T-helper 17 cell (primary cell): ENCODE data around the gene NPFF. TPM values are rescaled to one million over a fixed set of nuclear protein-coding genes. Genes with fewer than 3 reads are reported as not detected.
"Not testable (repeated sequence)": the region's sequence is repeated elsewhere in the genome, so short reads cannot be mapped to it uniquely, and the experiment has no call there.

ENCODE experiments used
- ATAC-seq: fragments of 150-1000 bp; cut with Tn5 transposase; 2 replicates; pipeline ENCODE4 v1.10.0; 2021; ENCODE audit warnings: mild to moderate bottlenecking, moderate library complexity
- DNase-seq, 3 donors: peaks; one replicate each; pipeline versions ENCODE4 v3.0.0 to v3.0.0-alpha.2; 2020 to 2021
- H3K9me3 ChIP-seq: one replicate; pipeline ENCODE4 v1.7.0; 2013; ENCODE audit warnings: low read length, mild to moderate bottlenecking; ENCODE audit not compliant: control insufficient read depth, poor library complexity, severe bottlenecking
- H3K27ac Mint-ChIP-seq: one replicate; pipeline ENCODE4 v1.8.0; 2022; ENCODE audit warnings: mild to moderate bottlenecking, moderate library complexity, mixed read lengths
- H3K27me3 Mint-ChIP-seq: one replicate; pipeline ENCODE4 v1.8.0; 2022; ENCODE audit warnings: mixed read lengths
- H3K36me3 Mint-ChIP-seq: one replicate; pipeline ENCODE4 v1.8.0; 2022; ENCODE audit warnings: low read depth, mixed read lengths
- H3K4me1 Mint-ChIP-seq: one replicate; pipeline ENCODE4 v1.8.0; 2022; ENCODE audit warnings: mild to moderate bottlenecking, mixed read lengths
- H3K4me3 Mint-ChIP-seq: one replicate; pipeline ENCODE4 v1.8.0; 2022; ENCODE audit warnings: mild to moderate bottlenecking, moderate library complexity, mixed read lengths
- total RNA-seq, 4 donors: library from RNA in 2 of 4; stranded (reverse) in 2 of 4; gene quantifications; one replicate each; pipeline ENCODE4 v1.2.3 and lab custom pipeline; 2022 to 2026

The NPFF gene
- total RNA-seq, 2 donors from 2014 or later = not detected

DNA sequence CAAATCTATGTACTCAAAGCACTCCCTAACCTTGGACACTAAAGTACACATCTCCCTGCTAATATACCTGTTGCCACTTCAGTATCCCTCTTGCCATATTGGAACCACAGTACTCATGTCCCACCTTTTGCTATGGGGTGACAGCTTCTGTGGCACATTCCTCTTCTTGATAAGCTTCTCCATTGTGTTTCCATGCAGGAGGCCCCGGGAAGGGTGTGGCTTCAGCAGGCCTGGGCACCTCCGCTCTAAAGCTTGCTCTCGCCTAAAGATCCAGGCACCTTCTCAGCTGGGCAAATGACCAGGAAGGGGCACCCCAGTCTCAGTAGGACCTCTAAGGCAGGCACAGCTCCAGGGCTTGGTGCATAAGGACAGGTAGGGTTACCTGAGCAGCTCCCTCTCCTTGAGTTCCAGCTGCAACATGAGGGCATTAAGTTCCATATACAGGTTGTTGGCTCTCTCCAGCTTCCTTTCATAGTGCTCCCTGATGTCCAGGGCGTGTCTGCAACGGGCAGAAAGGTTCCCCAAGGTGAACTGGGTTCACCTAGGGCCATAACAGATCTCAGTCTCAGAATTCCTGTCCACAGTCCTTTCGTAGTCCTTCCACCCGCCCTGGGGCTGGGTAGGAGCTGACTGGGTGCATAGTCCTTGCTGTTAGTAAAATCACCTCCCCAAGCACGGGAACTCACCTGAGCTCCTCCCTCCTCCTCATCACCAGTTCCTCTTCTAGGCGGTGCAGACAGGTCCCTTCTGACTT, 23.9 kb downstream of the NPFF start:
- no peak for DNase-seq
- H3K4me1 Mint-ChIP-seq = peaks cover 17% of the 10 kb centered on the region
- peaks cover 4% of the 10 kb centered on the region for H3K36me3 Mint-ChIP-seq
- peak overlapping the region; percentile 66 for H3K4me3 Mint-ChIP-seq
- peak overlapping the region; percentile 90 for H3K27ac Mint-ChIP-seq
- ATAC-seq = no peak
- no peaks in the 10 kb centered on the region for H3K27me3 Mint-ChIP-seq
- H3K9me3 ChIP-seq = no peaks in the 10 kb centered on the region

DNA sequence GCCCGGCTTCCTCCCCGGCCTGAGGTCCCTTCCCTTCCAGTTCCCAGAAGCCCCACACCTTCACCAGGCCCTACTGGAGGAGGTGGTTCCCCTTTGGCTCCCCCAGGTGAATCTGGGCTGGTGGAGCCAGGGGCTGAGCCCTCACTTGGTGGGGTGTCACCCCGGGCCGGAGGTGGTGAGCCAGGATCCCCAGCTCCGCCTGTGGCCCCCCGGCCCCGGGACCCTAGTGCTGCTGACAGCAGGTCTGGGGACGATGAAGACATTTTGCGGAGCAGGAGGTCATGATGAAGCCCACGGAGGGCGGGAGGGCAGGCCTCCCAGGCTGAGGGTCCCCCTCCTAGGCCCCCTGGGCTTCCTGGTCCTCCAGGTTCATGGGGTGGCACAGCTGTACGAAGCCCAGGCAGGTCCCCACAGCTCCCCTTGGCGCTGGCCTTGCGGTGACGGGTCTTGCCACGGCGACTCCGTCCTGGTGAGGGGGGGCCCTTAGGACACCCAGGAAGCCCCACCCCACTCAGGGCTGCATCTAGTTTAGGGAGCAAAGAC, 24.6 kb downstream of the NPFF start:
- peaks cover 17% of the 10 kb centered on the region for H3K4me1 Mint-ChIP-seq
- H3K4me3 Mint-ChIP-seq = peak overlapping the region; percentile 66
- H3K27me3 Mint-ChIP-seq = no peaks in the 10 kb centered on the region
- H3K36me3 Mint-ChIP-seq = peaks cover 4% of the 10 kb centered on the region
- no peaks in the 10 kb centered on the region for H3K9me3 ChIP-seq
- no peak for DNase-seq
- no peak for ATAC-seq
- peak overlapping the region; percentile 90 for H3K27ac Mint-ChIP-seq

DNA sequence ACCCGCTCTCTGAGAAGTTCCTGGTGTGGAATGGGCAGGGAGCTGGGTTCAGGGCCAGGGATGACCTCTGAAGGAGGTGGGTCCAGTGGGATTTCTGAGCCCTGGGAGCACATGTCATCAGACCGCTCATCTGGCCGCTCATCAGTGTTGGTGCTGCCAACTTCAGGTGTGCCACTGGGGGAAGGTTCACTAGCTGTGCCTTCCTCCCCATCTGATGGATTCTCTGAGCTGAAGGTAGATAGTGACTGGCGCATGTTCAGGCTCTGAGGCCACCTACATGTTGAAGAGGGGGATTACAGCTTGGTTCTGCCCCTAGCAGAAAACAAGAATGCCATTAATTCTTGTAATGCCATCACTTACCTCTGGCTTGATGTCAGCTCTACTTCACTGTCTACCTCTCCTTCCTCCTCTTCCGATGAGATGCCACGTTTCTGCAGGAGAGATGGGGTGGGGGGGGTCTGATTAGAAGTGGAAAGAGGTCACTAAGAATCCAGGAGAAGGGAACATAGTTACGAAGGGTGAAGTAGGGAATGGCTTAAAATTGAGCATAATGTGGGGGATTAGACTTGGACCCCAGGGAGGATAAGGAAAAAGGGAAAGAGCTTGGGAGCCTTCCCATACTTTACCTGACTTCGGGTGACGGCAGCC, 25.2 kb downstream of the NPFF start:
- H3K4me1 Mint-ChIP-seq = peaks cover 14% of the 10 kb centered on the region
- peaks cover 4% of the 10 kb centered on the region for H3K36me3 Mint-ChIP-seq
- peak overlapping the region; percentile 90 for H3K27ac Mint-ChIP-seq
- H3K4me3 Mint-ChIP-seq = no peak overlapping the region
- peak; percentile 65 for ATAC-seq
- H3K27me3 Mint-ChIP-seq = no peaks in the 10 kb centered on the region
- H3K9me3 ChIP-seq = no peaks in the 10 kb centered on the region
- DNase-seq = no peak

DNA sequence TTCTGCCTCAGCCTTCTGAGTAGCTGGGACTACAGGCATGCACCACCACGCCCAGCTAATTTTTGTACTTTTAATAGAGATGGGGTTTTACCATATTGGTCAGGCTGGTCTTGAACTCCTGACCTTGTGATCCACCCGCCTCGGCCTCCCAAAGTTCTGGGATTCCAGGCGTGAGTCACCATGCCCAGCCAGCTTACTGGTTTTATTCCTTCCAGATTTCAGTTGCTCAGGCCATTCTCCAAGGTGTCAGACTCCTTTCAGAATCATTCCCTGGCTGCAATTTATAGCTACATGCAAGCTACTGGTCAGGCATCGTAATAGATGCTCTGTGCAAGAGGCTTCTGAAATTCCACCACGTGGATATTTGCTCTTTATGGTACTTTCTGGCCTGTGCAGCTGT, 25.8 kb downstream of the NPFF start:
- not testable (repeated sequence) for H3K9me3 ChIP-seq, H3K4me3 Mint-ChIP-seq, H3K27me3 Mint-ChIP-seq, H3K36me3 Mint-ChIP-seq, DNase-seq, ATAC-seq
- peak overlapping the region; percentile 90 for H3K27ac Mint-ChIP-seq
- peaks cover 17% of the 10 kb centered on the region for H3K4me1 Mint-ChIP-seq

DNA sequence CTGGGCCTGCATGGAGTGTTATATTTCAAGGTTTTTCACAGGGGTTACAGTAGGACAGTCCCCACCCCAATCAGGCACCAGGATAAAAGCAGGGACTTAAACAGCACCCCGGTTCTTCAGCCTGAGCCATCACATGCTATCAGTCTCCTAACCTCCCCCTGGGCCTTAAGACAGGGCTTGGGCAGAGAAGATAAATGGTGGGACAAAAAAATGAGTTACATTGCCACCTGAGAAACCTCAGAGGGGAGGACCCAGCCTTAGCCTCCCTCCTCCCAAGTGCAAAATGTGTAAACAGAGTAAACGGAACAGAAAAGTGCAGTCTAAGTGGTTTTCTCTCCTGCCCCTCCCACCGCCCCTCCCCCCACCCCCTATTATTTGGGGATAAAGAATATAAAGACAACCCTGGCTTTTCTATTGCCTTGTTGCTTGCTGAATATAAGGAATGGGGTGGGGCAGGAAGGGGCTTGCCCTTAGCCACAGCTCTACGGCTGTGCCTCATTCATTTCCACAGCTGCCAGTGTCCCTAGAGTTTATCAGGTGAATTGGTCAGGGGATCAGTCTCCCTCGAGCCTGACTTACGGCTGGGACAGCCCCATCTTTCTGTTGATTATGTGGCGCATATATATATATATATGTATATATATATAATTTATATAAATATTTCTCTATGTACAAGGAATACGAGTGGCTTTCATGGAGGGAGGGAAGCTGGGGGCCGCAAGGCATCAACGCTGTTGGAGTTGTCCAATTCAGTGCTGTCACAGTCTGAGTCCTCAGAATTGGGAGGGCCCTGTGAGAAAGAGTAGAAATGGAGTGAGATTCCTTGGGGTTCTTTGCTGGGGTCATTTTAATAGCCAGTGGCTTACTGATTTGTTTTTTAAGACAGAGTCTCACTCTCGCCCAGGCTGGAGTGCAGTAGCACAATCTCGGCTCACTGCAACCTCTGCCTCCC, 26.5 kb downstream of the NPFF start:
- H3K27me3 Mint-ChIP-seq = no peaks in the 10 kb centered on the region
- H3K4me3 Mint-ChIP-seq = peak overlapping the region; percentile 12
- H3K36me3 Mint-ChIP-seq = peaks cover 4% of the 10 kb centered on the region
- peaks cover 16% of the 10 kb centered on the region for H3K4me1 Mint-ChIP-seq
- H3K27ac Mint-ChIP-seq = peak overlapping the region; percentile 54
- H3K9me3 ChIP-seq = no peaks in the 10 kb centered on the region
- DNase-seq (no peak), ATAC-seq (no peak)

DNA sequence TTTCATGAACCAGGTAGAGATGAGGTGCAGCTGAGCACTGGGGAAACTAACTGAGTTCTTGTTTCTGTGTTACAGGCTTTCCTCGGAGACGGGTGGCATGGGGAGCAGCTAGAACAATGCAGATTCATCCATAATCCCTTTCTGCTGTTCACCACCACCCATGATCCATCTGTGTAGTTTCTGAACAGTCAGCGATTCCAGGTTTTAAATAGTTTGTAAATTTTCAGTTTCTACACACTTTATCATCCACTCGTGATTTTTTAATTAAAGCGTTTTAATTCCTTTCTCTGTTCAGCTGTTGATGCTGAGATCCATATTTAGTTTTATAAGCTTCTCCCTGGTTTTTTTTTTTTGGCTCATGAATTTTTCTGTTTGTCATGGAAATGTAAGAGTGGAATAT, 28.0 kb downstream of the NPFF start:
- ATAC-seq = no peak
- H3K36me3 Mint-ChIP-seq = peaks cover 6% of the 10 kb centered on the region

DNA sequence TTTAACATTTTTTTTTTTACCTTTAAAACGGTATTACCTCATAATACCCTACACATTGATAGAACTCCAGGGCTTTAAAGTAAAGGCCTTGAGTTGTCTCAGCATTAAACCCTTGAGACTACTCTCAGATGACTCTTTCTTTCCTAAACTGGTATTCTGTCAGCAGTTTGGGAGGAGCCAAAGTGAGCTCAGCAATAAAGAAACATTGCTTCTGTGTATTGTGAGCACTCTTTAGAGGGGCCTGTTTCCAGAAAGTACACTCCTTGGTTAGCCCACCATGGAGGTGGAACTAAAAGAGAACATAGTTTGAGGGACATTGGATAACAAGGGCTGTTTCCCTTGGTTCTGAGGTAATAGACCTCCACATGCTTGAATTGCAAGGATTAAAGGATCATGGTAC, 28.4 kb downstream of the NPFF start:
- no peak for DNase-seq
- Mint-ChIP-seq H3K4me1 (peaks cover 29% of the 10 kb centered on the region), H3K36me3 (peaks cover 6% of the 10 kb centered on the region), H3K4me3 (no peak overlapping the region), H3K27me3 (no peaks in the 10 kb centered on the region), H3K27ac (no peak overlapping the region)
- H3K9me3 ChIP-seq = no peaks in the 10 kb centered on the region
- no peak for ATAC-seq

More for the DNA sequence above, 28.0 kb downstream of the NPFF start:
- no peaks in the 10 kb centered on the region for H3K9me3 ChIP-seq
- Mint-ChIP-seq H3K27ac (peak overlapping the region; percentile 54), H3K4me3 (no peak overlapping the region), H3K27me3 (no peaks in the 10 kb centered on the region), H3K4me1 (peaks cover 26% of the 10 kb centered on the region)
- no peak for DNase-seq

DNA sequence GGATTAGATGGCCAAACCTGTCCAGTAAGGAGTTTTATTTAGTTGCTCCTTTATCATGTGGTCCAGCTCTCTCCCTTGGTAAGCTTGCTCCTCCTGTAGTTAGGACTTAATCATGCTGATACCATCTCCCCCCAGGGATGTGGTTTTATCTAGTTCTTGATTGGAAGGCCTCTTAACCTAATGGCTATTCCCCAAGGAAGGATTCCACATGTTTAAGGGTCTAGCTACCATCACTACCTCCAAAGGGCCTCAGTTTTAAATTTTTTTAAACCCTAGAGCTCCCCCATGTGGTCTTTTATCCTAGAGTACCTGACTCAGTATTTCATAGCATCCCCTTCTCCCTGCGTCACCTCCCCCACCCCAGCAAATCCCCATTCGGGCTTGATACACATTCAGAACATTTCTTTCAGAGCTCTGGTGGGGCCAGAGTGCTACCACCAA, 30.5 kb downstream of the NPFF start:
- Mint-ChIP-seq H3K36me3 (peaks cover 5% of the 10 kb centered on the region), H3K4me3 (no peak overlapping the region), H3K27ac (peak overlapping the region; percentile 93), H3K4me1 (peaks cover 36% of the 10 kb centered on the region), H3K27me3 (no peaks in the 10 kb centered on the region)
- DNase-seq (no peak), ATAC-seq (peak; percentile 36)
- H3K9me3 ChIP-seq = no peaks in the 10 kb centered on the region

DNA sequence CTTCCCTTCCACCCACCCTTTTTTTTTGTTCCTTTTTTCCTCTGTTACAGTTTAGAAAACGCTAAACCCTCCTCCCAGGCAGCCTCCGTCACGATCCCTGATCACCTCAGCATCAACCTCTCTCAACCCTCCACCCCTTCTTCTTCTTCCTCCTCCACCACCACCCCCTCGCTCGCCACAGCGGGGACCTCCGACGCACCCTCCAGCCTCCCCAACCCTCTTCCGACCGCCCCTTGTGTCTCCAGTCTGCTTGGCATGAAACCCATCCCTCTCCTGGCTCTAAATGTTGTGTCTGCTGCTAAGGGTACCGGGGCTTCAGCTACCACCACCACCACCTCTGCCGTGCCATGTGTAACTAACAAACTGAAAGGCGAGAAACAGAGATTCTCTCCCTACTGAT, 32.5 kb downstream of the NPFF start:
- Mint-ChIP-seq H3K27me3 (no peaks in the 10 kb centered on the region), H3K27ac (peak overlapping the region; percentile 93), H3K4me1 (peaks cover 42% of the 10 kb centered on the region), H3K36me3 (peaks cover 9% of the 10 kb centered on the region), H3K4me3 (peak overlapping the region; percentile 87)
- DNase-seq (peak in 1 of 3 donors; percentile 21), ATAC-seq (peak; percentile 71)
- H3K9me3 ChIP-seq = no peaks in the 10 kb centered on the region

DNA sequence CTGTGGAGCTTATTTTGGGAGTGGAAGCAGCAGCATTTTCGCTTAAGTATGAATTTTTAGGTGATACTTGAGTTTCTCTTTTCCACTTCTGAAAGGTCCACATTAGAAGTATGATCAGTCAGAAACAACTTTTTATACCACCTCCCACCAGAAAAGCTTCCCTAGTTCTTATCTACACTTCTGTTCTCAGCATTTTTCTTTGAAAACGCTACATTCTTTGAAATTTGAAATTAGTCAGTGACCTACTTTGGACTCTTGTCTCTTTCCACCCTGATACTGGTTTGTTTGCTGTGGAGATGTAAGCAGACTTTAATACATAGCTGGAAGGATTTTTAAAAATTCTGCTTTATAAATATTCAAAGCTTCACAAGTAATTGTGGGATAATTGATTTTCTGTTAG, 33.2 kb downstream of the NPFF start:
- H3K27ac Mint-ChIP-seq = peak overlapping the region; percentile 93
- no peaks in the 10 kb centered on the region for H3K27me3 Mint-ChIP-seq
- no peak for DNase-seq
- H3K4me3 Mint-ChIP-seq = peak overlapping the region; percentile 87
- ATAC-seq = peak; percentile 41
- no peaks in the 10 kb centered on the region for H3K9me3 ChIP-seq
- H3K36me3 Mint-ChIP-seq = peaks cover 9% of the 10 kb centered on the region
- H3K4me1 Mint-ChIP-seq = peaks cover 41% of the 10 kb centered on the region

DNA sequence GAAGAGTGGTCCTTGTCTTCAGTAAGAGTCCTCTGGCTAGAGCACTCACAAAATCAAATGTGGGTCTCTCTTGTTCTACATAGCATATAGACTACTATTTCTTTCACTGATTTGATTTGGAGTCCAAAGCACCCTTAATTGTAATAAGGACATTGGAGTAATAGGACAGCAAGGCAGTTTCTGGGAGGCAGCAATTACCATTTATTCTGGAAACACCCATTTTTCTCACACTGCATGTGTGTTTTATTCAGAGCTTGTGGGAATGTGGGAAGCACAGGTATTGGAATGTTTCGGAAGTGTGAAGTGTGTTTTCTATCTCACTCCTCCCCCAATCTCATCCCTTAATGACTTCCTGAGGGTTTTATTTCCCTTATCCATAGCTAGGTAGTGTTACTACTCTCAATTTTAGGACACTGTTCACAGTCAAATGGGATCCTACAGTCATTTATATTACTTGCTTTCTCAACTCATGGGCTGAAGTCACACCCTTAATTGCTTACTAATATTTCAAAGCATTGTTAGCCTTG, 35.2 kb downstream of the NPFF start:
- H3K9me3 ChIP-seq = no peaks in the 10 kb centered on the region
- ATAC-seq (no peak), DNase-seq (no peak)
- Mint-ChIP-seq H3K4me1 (peaks cover 49% of the 10 kb centered on the region), H3K27ac (no peak overlapping the region), H3K4me3 (peak overlapping the region; percentile 43), H3K36me3 (peaks cover 9% of the 10 kb centered on the region), H3K27me3 (no peaks in the 10 kb centered on the region)

DNA sequence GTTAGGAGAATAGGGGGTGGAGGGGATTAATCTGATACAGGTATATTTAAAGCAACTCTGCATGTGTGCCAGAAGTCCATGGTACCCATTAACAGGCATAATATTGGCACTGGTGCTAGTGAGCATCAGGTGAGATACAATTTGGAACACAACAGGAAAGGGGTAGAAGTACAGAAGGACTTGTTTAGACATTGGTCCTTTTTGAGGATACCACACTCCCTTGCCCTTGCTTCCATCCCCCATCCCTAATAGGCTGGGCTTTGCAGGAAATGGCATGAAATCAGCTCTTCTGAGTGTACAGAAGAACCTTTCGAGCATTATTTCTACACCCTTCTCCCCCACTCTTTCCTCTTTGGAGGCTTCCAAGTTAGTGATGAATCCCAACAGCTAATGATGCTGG, 39.0 kb downstream of the NPFF start:
- DNase-seq = no peak
- no peaks in the 10 kb centered on the region for H3K27me3 Mint-ChIP-seq
- peaks cover 38% of the 10 kb centered on the region for H3K4me1 Mint-ChIP-seq
- H3K27ac Mint-ChIP-seq = peak overlapping the region; percentile 53
- H3K4me3 Mint-ChIP-seq = no peak overlapping the region
- H3K9me3 ChIP-seq = no peaks in the 10 kb centered on the region
- no peak for ATAC-seq
- H3K36me3 Mint-ChIP-seq = peaks cover 11% of the 10 kb centered on the region
